Spinal cord (tissue), 10 donors: Measurements from ENCODE around the gene FHOD3. TPM values are rescaled to one million over a fixed set of nuclear protein-coding genes. Genes with fewer than 3 reads are reported as not detected.

Experiments used
- DNase-seq, 6 donors: peaks; one replicate each; pipeline versions ENCODE4 v3.0.0 to v3.0.0-alpha.2; 2013 to 2015; ENCODE audit warnings: low spot score in 6 of 6, low read depth in 4 of 6
- H3K27ac ChIP-seq: one replicate; pipeline ENCODE4 v1.5.1; 2013; ENCODE audit warnings: low read depth, low read length, control low read depth
- H3K27me3 ChIP-seq: one replicate; pipeline ENCODE4 v1.6.1; 2013; ENCODE audit warnings: low read length; ENCODE audit not compliant: control insufficient read depth, insufficient read depth
- H3K36me3 ChIP-seq: one replicate; pipeline ENCODE4 v1.6.1; 2013; ENCODE audit warnings: low read length; ENCODE audit not compliant: control insufficient read depth, insufficient read depth
- H3K4me1 ChIP-seq: one replicate; pipeline ENCODE4 v1.6.1; 2013; ENCODE audit warnings: low read length; ENCODE audit not compliant: control insufficient read depth, insufficient read depth
- H3K4me3 ChIP-seq: one replicate; pipeline ENCODE4 v1.5.1; 2013; ENCODE audit warnings: low read depth, low read length, control low read depth
- H3K9me3 ChIP-seq: one replicate; pipeline ENCODE4 v1.6.1; 2013; ENCODE audit warnings: low read length; ENCODE audit not compliant: control insufficient read depth, insufficient read depth
- WGBS: methylation state at CpG from one replicate; pipeline ENCODE4 v1.1.5; 2013; ENCODE audit warnings: missing lambda C conversion rate; ENCODE audit not compliant: insufficient coverage; 5-methylcytosine and 5-hydroxymethylcytosine counted together
- polyA plus RNA-seq, 2 donors: library from polyadenylated mRNA; unstranded; fragments of 120-200 nt; gene quantifications; one replicate each; pipeline ENCODE4 v1.2.1, GENCODE V29; 2013; ENCODE audit not compliant: insufficient read length in 2 of 2
- total RNA-seq, 2 donors: library from RNA; depleted of rRNA in 1 of 2; stranded (reverse); fragments of 120-200 nt in 1 of 2; fragments of >200 nt in 1 of 2; gene quantifications; one replicate each; pipeline versions ENCODE4 v1.2.3 to v1.2.4, GENCODE V29; 2013 to 2014
- donor health status: healthy.

FHOD3 gene
- total and polyA plus RNA-seq, 4 donors: 30.0 to 53.4 (median 52.1) TPM

DNA sequence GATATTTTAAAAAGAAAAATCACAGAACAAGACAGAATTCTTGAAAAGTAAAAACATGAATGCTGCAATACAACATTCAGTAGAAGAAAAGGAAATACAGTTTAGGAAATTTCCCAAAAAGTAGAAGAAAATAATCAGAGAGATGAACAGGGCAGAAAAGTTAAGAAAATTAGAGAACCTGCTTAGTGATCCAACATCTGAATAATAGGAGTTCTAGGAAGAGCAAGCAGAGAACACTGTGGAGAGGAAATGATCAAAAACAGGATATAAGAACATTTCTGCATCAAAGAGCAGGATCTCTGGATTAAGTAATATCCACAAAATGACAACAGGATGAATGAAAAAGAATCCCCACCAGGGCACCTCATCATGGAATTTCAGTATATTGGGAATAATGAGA, 8.8 kb upstream of the FHOD3 start:
- Histone ChIP-seq H3K27ac (no peak overlapping the region), H3K4me1 (no peaks in the 10 kb centered on the region), H3K9me3 (no peaks in the 10 kb centered on the region), H3K36me3 (no peaks in the 10 kb centered on the region), H3K4me3 (no peak overlapping the region), H3K27me3 (no peaks in the 10 kb centered on the region)
- no peak for DNase-seq

- H3K27ac ChIP-seq: no peak overlapping the region
- no peak overlapping the region for H3K4me3 ChIP-seq
- 80% methylated on average over 1 of the region's 1 CpG for WGBS
- H3K27me3 ChIP-seq: no peaks in the 10 kb centered on the region
- H3K4me1 ChIP-seq: peaks cover 10% of the 10 kb centered on the region
- no peak for DNase-seq
- H3K9me3 ChIP-seq: no peaks in the 10 kb centered on the region
- no peaks in the 10 kb centered on the region for H3K36me3 ChIP-seq
Measured at GRCh38 chr18:36294031-36294430, 3.5 kb upstream of the FHOD3 start.

DNA sequence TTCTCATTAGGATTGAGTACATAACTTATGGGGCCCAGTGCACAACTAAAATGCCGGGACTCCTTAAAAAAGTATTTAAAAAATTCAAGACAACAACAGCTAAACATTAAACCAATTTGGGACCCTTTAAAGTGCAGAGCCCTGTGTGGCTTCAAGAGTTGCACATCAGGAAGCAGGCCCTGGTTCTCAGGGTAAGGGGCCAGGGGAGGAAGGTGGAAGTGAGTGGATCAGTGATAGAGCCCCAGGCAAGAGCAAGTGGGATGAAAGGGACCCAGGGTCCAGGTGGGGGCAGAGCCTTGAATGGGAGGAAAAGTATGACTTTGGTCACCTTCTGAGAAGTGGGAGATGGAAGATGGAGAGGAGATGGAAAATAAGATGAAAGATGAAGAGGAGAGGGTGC, 2.3 kb upstream of the FHOD3 start:
- WGBS: no CpG with 5 or more reads among the region's 1 CpG
- Histone ChIP-seq H3K4me3 (no peak overlapping the region), H3K36me3 (no peaks in the 10 kb centered on the region), H3K27ac (no peak overlapping the region), H3K27me3 (no peaks in the 10 kb centered on the region), H3K4me1 (peaks cover 16% of the 10 kb centered on the region), H3K9me3 (no peaks in the 10 kb centered on the region)
- no peak for DNase-seq

- H3K36me3 ChIP-seq: no peaks in the 10 kb centered on the region
- H3K27me3 ChIP-seq: no peaks in the 10 kb centered on the region
- WGBS: 31% methylated on average over 16 of the region's 21 CpGs
- H3K9me3 ChIP-seq: no peaks in the 10 kb centered on the region
- no peak for DNase-seq
- H3K27ac ChIP-seq: no peak overlapping the region
- no peak overlapping the region for H3K4me3 ChIP-seq
- peaks cover 19% of the 10 kb centered on the region for H3K4me1 ChIP-seq
Measured at GRCh38 chr18:36295880-36296301, 1.6 kb upstream of the FHOD3 start.

- 0% methylated on average over 44 of the region's 47 CpGs for WGBS
- H3K27me3 ChIP-seq: no peaks in the 10 kb centered on the region
- no peaks in the 10 kb centered on the region for H3K36me3 ChIP-seq
- no peaks in the 10 kb centered on the region for H3K9me3 ChIP-seq
- H3K27ac ChIP-seq: peak overlapping the region; percentile 81
- peaks cover 19% of the 10 kb centered on the region for H3K4me1 ChIP-seq
- H3K4me3 ChIP-seq: peak overlapping the region; percentile 60
- peak in 5 of 6 donors; percentile 53 to 95 (median 58) for DNase-seq
Measured at GRCh38 chr18:36296650-36297416, 680 bp upstream of the FHOD3 start.

- under 1% methylated on average over 58 of the region's 67 CpGs for WGBS
- Histone ChIP-seq H3K36me3 (no peaks in the 10 kb centered on the region), H3K4me1 (peaks cover 19% of the 10 kb centered on the region), H3K27ac (no peak overlapping the region), H3K27me3 (no peaks in the 10 kb centered on the region), H3K9me3 (no peaks in the 10 kb centered on the region), H3K4me3 (peak overlapping the region; percentile 57)
- peak in 4 of 6 donors; percentile 24 to 87 (median 54) for DNase-seq
Measured at GRCh38 chr18:36298126-36298741, 721 bp downstream of the FHOD3 start.

DNA sequence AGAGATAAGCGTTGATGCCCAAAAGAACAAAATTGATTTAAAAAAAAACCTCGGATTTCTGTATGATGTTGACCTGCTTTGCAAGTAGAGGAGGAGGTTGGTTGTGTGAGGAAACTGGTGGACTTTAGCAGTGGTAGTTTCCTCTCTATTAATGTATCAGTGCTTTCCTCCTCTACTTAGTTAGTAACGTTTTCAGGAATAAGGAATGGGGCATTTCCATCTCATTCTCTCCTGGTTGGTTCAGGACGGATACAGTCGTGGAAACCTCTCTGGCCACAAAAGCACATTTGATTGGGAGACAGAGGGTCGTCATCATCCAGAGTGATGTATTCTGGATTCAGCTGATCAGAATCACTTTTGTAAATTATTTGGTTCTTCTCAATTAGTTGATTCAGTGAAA, 1.5 kb downstream of the FHOD3 start:
- Histone ChIP-seq H3K27me3 (no peaks in the 10 kb centered on the region), H3K4me3 (peak overlapping the region; percentile 57), H3K36me3 (no peaks in the 10 kb centered on the region), H3K9me3 (no peaks in the 10 kb centered on the region), H3K27ac (no peak overlapping the region), H3K4me1 (peaks cover 19% of the 10 kb centered on the region)
- DNase-seq: no peak
- 94% methylated on average over 3 of the region's 6 CpGs for WGBS

GRCh38 chr18:36300211-36300610, 2.7 kb downstream of the FHOD3 start:
- 94% methylated on average over 6 of the region's 6 CpGs for WGBS
- H3K27me3 ChIP-seq: no peaks in the 10 kb centered on the region
- no peaks in the 10 kb centered on the region for H3K9me3 ChIP-seq
- H3K4me1 ChIP-seq: peaks cover 19% of the 10 kb centered on the region
- H3K4me3 ChIP-seq: no peak overlapping the region
- DNase-seq: no peak
- H3K27ac ChIP-seq: no peak overlapping the region
- H3K36me3 ChIP-seq: no peaks in the 10 kb centered on the region

DNA sequence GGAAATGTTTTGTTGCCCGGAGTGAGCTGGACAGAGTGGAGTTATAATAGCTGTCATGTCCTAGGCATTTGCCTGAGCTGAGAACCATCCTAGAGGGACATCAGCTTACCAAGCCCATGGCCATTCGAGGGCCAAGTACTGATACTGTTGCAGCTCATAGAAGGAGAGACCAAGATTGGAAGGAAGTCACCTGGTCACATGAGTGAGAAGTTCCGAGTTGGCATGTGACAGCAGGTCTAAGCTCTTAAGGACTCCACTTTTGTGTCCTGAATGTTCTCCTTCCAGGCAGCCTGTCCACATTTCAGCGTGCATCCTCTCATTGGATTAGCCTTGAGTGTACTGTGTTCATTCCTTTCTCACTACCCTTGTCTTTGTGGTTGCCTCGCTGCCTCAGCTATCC, 4.4 kb downstream of the FHOD3 start:
- H3K27ac ChIP-seq: no peak overlapping the region
- H3K4me1 ChIP-seq: peaks cover 12% of the 10 kb centered on the region
- H3K27me3 ChIP-seq: no peaks in the 10 kb centered on the region
- DNase-seq: no peak
- WGBS: 94% methylated on average over 4 of the region's 5 CpGs
- no peak overlapping the region for H3K4me3 ChIP-seq
- H3K36me3 ChIP-seq: no peaks in the 10 kb centered on the region
- H3K9me3 ChIP-seq: no peaks in the 10 kb centered on the region

DNA sequence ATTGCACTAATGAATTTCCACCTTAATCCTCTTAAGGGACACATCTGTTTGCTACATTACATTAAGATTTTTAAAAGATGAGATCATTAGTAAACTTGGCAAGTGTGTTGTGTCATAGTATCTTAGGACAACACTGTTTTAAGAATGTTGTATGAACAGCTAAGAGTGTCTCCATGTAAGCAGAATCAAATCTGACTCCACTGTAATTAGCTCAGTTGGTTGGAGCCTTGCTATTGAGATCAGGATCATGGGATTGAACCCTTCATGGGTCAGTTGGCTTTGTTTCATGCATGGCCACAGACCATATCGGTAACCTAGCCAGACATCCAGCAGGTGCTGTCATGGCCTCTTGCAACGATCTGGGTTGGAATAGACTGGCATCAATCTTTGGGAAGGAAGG, 5.2 kb downstream of the FHOD3 start:
- H3K9me3 ChIP-seq: no peaks in the 10 kb centered on the region
- H3K27me3 ChIP-seq: no peaks in the 10 kb centered on the region
- no peak overlapping the region for H3K4me3 ChIP-seq
- H3K36me3 ChIP-seq: no peaks in the 10 kb centered on the region
- H3K27ac ChIP-seq: no peak overlapping the region
- WGBS: 38% methylated on average over 2 of the region's 2 CpGs
- DNase-seq: no peak
- peaks cover 10% of the 10 kb centered on the region for H3K4me1 ChIP-seq
